Cardiac muscle cell (in vitro differentiated cells and primary cell): ENCODE measurements around the gene GPR153. TPM values are rescaled to one million over a fixed set of nuclear protein-coding genes. Genes with fewer than 3 reads are reported as not detected.

Experiments
- DNase-seq, 2 donors: peaks; one replicate each; pipeline versions ENCODE4 v3.0.0 to v3.0.0-alpha.2; 2010 to 2017; ENCODE audit warnings: low read depth in 1 of 2, low spot score in 1 of 2
- H3K27ac ChIP-seq: fragments of 200-600 bp; sonication (generic); 2 replicates; pipeline ENCODE4 v1.5.1; 2016
- H3K27me3 ChIP-seq: fragments of 200-600 bp; sonication (generic); 2 replicates; pipeline ENCODE4 v1.6.0; 2016; ENCODE audit warnings: control low read depth
- H3K36me3 ChIP-seq: fragments of 200-600 bp; sonication (generic); 2 replicates; pipeline ENCODE4 v1.5.1; 2016; ENCODE audit warnings: control low read depth
- H3K4me1 ChIP-seq: fragments of 200-600 bp; sonication (generic); 2 replicates; pipeline ENCODE4 v1.8.1; 2017; ENCODE audit warnings: low read depth, mild to moderate bottlenecking, mixed run types
- H3K4me3 ChIP-seq: fragments of 200-600 bp; sonication (generic); 2 replicates; pipeline ENCODE4 v1.5.1; 2016; ENCODE audit warnings: mild to moderate bottlenecking
- H3K9me3 ChIP-seq: fragments of 200-600 bp; sonication (generic); 2 replicates; pipeline ENCODE4 v1.5.1; 2017; ENCODE audit warnings: low read depth, mild to moderate bottlenecking, control low read depth
- CTCF ChIP-seq: IDR thresholded peaks from 2 replicates; pipeline ENCODE4 v1.5.1; 2012; ENCODE audit warnings: low read depth, mild to moderate bottlenecking, low read length
- polyA plus RNA-seq: library from polyadenylated mRNA; unstranded; fragments of >200 nt; fragmentation: Nextera tagmentation; extraction: Ambion mirVana; gene quantifications from 2 replicates; pipeline ENCODE4 v1.2.1, GENCODE V29; 2016
- total RNA-seq: library from RNA; depleted of rRNA; stranded (reverse); fragments of >200 nt; gene quantifications from 2 replicates; pipeline ENCODE4 v1.2.3, GENCODE V29; 2016

GPR153 gene
- total and polyA plus RNA-seq, 2 experiments from 2014 or later, result 21.0 to 32.7 TPM

- Histone ChIP-seq H3K36me3 (no peaks in the 10 kb centered on the region), H3K4me3 (no peak overlapping the region), H3K27me3 (no peaks in the 10 kb centered on the region), H3K4me1 (peaks cover 4% of the 10 kb centered on the region), H3K27ac (no peak overlapping the region), H3K9me3 (no peaks in the 10 kb centered on the region)
- no peak for TF ChIP-seq CTCF
- DNase-seq, result no peak
Measured at GRCh38 chr1:6292102-6292501, 31.2 kb upstream of the GPR153 start.

GRCh38 chr1:6288665-6289064 is 27.8 kb upstream of the GPR153 start:
- Histone ChIP-seq H3K27ac (no peak overlapping the region), H3K4me3 (no peak overlapping the region), H3K9me3 (no peaks in the 10 kb centered on the region), H3K36me3 (no peaks in the 10 kb centered on the region), H3K27me3 (no peaks in the 10 kb centered on the region), H3K4me1 (peaks cover 4% of the 10 kb centered on the region)
- no peak for DNase-seq
- no peak for TF ChIP-seq CTCF

DNA sequence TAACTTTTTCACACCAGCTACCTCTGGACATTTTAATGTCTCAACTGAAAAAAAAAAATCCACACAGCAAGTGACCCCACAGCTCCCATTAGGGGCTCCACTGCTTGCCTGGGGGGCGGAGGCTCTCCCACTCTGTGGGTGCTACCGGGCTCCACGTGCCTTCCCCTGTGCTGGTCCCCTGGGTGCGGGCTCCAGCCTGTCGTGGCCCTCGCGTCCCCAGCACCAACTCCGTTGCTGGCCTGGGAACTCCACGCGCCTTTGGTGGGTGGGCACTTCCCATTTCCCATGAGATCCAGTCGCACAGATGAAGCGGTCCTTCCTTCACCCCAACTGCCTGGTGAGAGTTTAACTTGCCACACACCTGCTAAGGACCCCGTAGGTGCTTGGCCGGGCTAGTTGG is 27.1 kb upstream of the GPR153 start:
- Histone ChIP-seq H3K27ac (no peak overlapping the region), H3K9me3 (no peaks in the 10 kb centered on the region), H3K4me3 (no peak overlapping the region), H3K4me1 (peaks cover 4% of the 10 kb centered on the region), H3K27me3 (no peaks in the 10 kb centered on the region), H3K36me3 (no peaks in the 10 kb centered on the region)
- DNase-seq, result no peak
- no peak for TF ChIP-seq CTCF

DNA sequence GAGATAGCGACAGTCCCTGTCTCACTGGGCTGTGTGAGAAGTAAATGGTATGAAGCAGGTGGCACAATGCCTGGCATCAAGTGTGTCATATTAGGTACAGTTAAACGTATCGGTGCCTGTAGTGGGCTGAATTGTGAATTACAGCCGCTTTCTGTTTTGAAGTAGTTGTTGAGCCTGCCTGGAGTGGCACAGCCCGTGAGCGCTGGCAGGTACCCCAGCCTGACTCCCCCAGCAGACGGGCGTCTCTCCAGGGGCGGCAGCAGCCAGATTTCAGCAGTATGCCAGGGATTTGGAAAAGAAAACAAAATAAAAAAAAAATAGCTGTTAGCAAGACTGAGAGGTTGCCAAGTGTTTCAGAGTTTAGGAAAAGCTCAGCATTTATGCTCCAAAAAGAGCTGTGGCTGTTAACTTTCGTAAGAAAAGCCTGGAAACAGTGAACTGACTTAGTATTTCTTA is 26.6 kb upstream of the GPR153 start:
- Histone ChIP-seq H3K4me3 (no peak overlapping the region), H3K4me1 (peaks cover 4% of the 10 kb centered on the region), H3K36me3 (no peaks in the 10 kb centered on the region), H3K27me3 (no peaks in the 10 kb centered on the region), H3K9me3 (no peaks in the 10 kb centered on the region), H3K27ac (no peak overlapping the region)
- TF ChIP-seq CTCF, result no peak
- DNase-seq, result no peak

GRCh38 chr1:6287029-6287428 is 26.1 kb upstream of the GPR153 start:
- Histone ChIP-seq H3K4me1 (peaks cover 4% of the 10 kb centered on the region), H3K27me3 (no peaks in the 10 kb centered on the region), H3K4me3 (no peak overlapping the region), H3K27ac (no peak overlapping the region), H3K36me3 (no peaks in the 10 kb centered on the region), H3K9me3 (no peaks in the 10 kb centered on the region)
- no peak for TF ChIP-seq CTCF
- DNase-seq, result no peak

- H3K4me1 ChIP-seq, result peaks cover 4% of the 10 kb centered on the region
Measured at GRCh38 chr1:6286266-6286665, 25.4 kb upstream of the GPR153 start.

More at GRCh38 chr1:6286266-6286665, 25.4 kb upstream of the GPR153 start:
- DNase-seq, result no peak
- no peak for TF ChIP-seq CTCF
- H3K36me3 ChIP-seq, result no peaks in the 10 kb centered on the region
- H3K27ac ChIP-seq, result no peak overlapping the region
- H3K9me3 ChIP-seq, result no peaks in the 10 kb centered on the region
- H3K27me3 ChIP-seq, result no peaks in the 10 kb centered on the region
- H3K4me3 ChIP-seq, result no peak overlapping the region
